ENCODE results near the gene TRIM5. TPM values are rescaled to one million over a fixed set of nuclear protein-coding genes. Genes with fewer than 3 reads are reported as not detected.

TRIM5 gene
- total and polyA plus RNA-seq, 9 of the 15 experiments (the other 6 are each of a cell fraction or from before 2014, with no cell fraction given), result 7.7 to 20.8 (median 15.0) TPM

DNA sequence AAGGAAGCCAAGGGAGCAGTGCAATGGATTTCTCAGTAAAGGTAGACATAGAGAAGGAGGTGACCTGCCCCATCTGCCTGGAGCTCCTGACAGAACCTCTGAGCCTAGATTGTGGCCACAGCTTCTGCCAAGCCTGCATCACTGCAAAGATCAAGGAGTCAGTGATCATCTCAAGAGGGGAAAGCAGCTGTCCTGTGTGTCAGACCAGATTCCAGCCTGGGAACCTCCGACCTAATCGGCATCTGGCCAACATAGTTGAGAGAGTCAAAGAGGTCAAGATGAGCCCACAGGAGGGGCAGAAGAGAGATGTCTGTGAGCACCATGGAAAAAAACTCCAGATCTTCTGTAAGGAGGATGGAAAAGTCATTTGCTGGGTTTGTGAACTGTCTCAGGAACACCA lies 11.3 kb upstream of the TRIM5 start:
- POLR2A ChIA-PET, result interaction anchor here (0.5 to 3.4 kb wide), 2 partner anchors 12 to 481 kb away, joined by 3 to 12 read pairs; partner anchors contain the start of gene TRIM5
- WGBS (ENCODE audit: insufficient coverage, low coverage, missing lambda C conversion rate), result 0% methylated on average over 2 of the region's 2 CpGs
- TF ChIP-seq FOXK2 (conservative IDR thresholded peaks at IDR 0.05 in 1 of 2, IDR thresholded peaks at IDR 0.05 in 1 of 2; ENCODE audit: low read depth in 2 of 2) (no peak), ZFX (CRISPR knock-in tag; IDR thresholded peaks at IDR 0.05) (no peak), ZNF239 (CRISPR knock-in tag; IDR thresholded peaks at IDR 0.05) (no peak), ZNF696 (CRISPR knock-in tag; conservative IDR thresholded peaks at IDR 0.05) (no peak), HNRNPL (IDR thresholded peaks at IDR 0.05; ENCODE audit: low read depth, low read length) (no peak), GABPB2 (CRISPR knock-in tag; conservative IDR thresholded peaks at IDR 0.05) (no peak), ZC3H4 (CRISPR knock-in tag; IDR thresholded peaks at IDR 0.05; ENCODE audit: borderline replicate concordance) (no peak), NELFE (IDR thresholded peaks at IDR 0.05; ENCODE audit: insufficient read depth, insufficient read length) (no peak), TCF7L2 (IDR thresholded peaks at IDR 0.05; ENCODE audit: low read depth, low read length) (no peak), ZNF444 (CRISPR knock-in tag; IDR thresholded peaks at IDR 0.05) (no peak), KDM2B (CRISPR knock-in tag; IDR thresholded peaks at IDR 0.05) (no peak), GABPA (tag; conservative IDR thresholded peaks at IDR 0.05; ENCODE audit: low read depth) (no peak), ZNF445 (CRISPR knock-in tag; IDR thresholded peaks at IDR 0.05; ENCODE audit: low read depth) (no peak), FOXA1 (IDR thresholded peaks at IDR 0.05; ENCODE audit: borderline replicate concordance) (no peak), GATA2 (CRISPR knock-in tag; IDR thresholded peaks at IDR 0.05) (no peak), SMAD3 (CRISPR knock-in tag; conservative IDR thresholded peaks at IDR 0.05) (no peak)
- TF ChIP-seq, protein P1, sequence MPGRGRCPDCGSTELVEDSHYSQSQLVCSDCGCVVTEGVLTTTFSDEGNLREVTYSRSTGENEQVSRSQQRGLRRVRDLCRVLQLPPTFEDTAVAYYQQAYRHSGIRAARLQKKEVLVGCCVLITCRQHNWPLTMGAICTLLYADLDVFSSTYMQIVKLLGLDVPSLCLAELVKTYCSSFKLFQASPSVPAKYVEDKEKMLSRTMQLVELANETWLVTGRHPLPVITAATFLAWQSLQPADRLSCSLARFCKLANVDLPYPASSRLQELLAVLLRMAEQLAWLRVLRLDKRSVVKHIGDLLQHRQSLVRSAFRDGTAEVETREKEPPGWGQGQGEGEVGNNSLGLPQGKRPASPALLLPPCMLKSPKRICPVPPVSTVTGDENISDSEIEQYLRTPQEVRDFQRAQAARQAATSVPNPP (IDR thresholded peaks at IDR 0.05; ENCODE audit: borderline replicate concordance, insufficient read depth, insufficient read length), result no peak
- ATAC-seq, result no peak
- CTCF ChIA-PET (ENCODE audit: low intra/inter-chr PET ratio), result no interaction called here
- Histone ChIP-seq H2AFZ (ENCODE audit: low read depth, low read length) (no peak overlapping the region), H3K4me2 (ENCODE audit: insufficient read depth, low read length) (no peak overlapping the region), H3K9ac (ENCODE audit: insufficient read depth in 1 of 2, low read depth in 2 of 2, low read length in 2 of 2) (no peak overlapping the region), H3K27ac (ENCODE audit: extremely low read depth, low read depth, low read length) (no peak overlapping the region), H4K20me1 (replicated peaks; ENCODE audit: control insufficient read depth, insufficient read depth, low read length) (no peaks in the 10 kb centered on the region), H3K9me1 (ENCODE audit: control insufficient read depth, insufficient read depth, low read length) (no peaks in the 10 kb centered on the region), H3K79me2 (ENCODE audit: control insufficient read depth, insufficient read depth, low read length) (no peaks in the 10 kb centered on the region), H3K9me3 (replicated peaks; ENCODE audit: control insufficient read depth, insufficient read depth, low read depth, low read length) (no peaks in the 10 kb centered on the region), H3K36me3 (ENCODE audit: control insufficient read depth, insufficient read depth, low read length) (no peaks in the 10 kb centered on the region), H3K4me3 (no peak overlapping the region), H3K27me3 (ENCODE audit: control insufficient read depth in 2 of 2, insufficient read depth in 2 of 2, low read length in 2 of 2) (peaks cover 0 to 4% of the 10 kb centered on the region in 2 experiments; a peak in 2 of 5 replicates), H3K4me1 (replicated peaks in 1 of 2; ENCODE audit: control insufficient read depth in 2 of 2, insufficient read depth in 2 of 2, low read length in 2 of 2) (peaks cover 0 to 10% of the 10 kb centered on the region in 2 experiments; a peak in 3 of 5 replicates)
- no TSS peak for BruUV-seq (replicated peaks)
- in situ Hi-C loops (cut with MboI), result no loop called here
- DNase-seq (ENCODE audit: extremely low read depth in 1 of 4, low spot score in 3 of 4), result no peak
- intact Hi-C loops (cut with micrococcal nuclease), result no loop called here
- no peak for FAIRE-seq

All from K562 (cell line).